Measurements from ENCODE around the gene RHBDD1.

Gene RHBDD1

DNA sequence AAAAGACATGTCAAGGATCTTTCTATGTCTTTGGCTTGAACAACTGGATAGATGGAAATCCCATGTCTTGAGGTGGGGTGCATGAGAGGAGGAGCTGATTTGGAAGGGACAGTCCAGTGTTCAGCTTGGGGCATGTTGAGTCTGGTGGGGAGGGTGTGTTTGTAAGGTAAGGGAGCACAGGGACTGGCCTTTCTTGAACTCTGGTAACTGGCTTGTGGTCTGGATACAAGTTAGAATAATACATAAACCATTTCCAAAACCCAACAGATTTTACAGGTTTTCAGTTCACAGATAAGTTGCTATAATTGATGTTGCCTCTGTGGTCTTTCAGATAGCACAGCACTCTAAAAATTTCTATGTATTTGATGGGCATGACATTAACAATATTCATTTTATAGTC lies 24.2 kb downstream of the RHBDD1 start:
- Histone ChIP-seq H3K9me2 (ENCODE audit: low read depth, low read length) (no peaks in the 10 kb centered on the region), H3K9ac (ENCODE audit: low read length) (no peak overlapping the region), H3F3A (ENCODE audit: insufficient read depth, low read length) (no peaks in the 10 kb centered on the region), H3K4me2 (ENCODE audit: low read length) (no peak overlapping the region), H3K4me1 (ENCODE audit: insufficient read depth, low read length, severe bottlenecking) (peaks cover 6% of the 10 kb centered on the region), H3K36me3 (ENCODE audit: insufficient read depth, low read length) (peaks cover 7% of the 10 kb centered on the region; the same call in 1 of the 2 replicates), H2AFZ (ENCODE audit: low read length) (no peak overlapping the region), H3K4me3 (ENCODE audit: low read depth, low read length, poor library complexity, severe bottlenecking) (no peak overlapping the region), H3K9me3 (ENCODE audit: low read length) (no peaks in the 10 kb centered on the region), H3K79me2 (ENCODE audit: insufficient read depth, low read length) (no peaks in the 10 kb centered on the region), H3K27me3 (ENCODE audit: insufficient read depth, low read length) (no peaks in the 10 kb centered on the region), H4K20me1 (ENCODE audit: insufficient read depth, low read length) (no peaks in the 10 kb centered on the region), H3K27ac (ENCODE audit: low read depth, low read length, poor library complexity, severe bottlenecking) (no peak overlapping the region)
- TF ChIP-seq, protein P1, sequence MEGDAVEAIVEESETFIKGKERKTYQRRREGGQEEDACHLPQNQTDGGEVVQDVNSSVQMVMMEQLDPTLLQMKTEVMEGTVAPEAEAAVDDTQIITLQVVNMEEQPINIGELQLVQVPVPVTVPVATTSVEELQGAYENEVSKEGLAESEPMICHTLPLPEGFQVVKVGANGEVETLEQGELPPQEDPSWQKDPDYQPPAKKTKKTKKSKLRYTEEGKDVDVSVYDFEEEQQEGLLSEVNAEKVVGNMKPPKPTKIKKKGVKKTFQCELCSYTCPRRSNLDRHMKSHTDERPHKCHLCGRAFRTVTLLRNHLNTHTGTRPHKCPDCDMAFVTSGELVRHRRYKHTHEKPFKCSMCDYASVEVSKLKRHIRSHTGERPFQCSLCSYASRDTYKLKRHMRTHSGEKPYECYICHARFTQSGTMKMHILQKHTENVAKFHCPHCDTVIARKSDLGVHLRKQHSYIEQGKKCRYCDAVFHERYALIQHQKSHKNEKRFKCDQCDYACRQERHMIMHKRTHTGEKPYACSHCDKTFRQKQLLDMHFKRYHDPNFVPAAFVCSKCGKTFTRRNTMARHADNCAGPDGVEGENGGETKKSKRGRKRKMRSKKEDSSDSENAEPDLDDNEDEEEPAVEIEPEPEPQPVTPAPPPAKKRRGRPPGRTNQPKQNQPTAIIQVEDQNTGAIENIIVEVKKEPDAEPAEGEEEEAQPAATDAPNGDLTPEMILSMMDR (IDR thresholded peaks at IDR 0.05; ENCODE audit: low read length), result no peak
- TF ChIP-seq EZH2 (IDR thresholded peaks at IDR 0.05; ENCODE audit: borderline replicate concordance, low read length), result no peak

GRCh38 chr2:226862623-226863022 lies 26.8 kb downstream of the RHBDD1 start:
- Histone ChIP-seq H3K4me2 (ENCODE audit: low read length) (no peak overlapping the region), H3K36me3 (ENCODE audit: insufficient read depth, low read length) (peaks cover 25% of the 10 kb centered on the region)

GRCh38 chr2:226865273-226865672 lies 29.4 kb downstream of the RHBDD1 start:
- H3K9me3 ChIP-seq (ENCODE audit: low read length), result no peaks in the 10 kb centered on the region
- H2AFZ ChIP-seq (ENCODE audit: low read length), result no peak overlapping the region
- H3K27ac ChIP-seq (ENCODE audit: low read depth, low read length, poor library complexity, severe bottlenecking), result no peak overlapping the region
- no peak overlapping the region for H3K9ac ChIP-seq (ENCODE audit: low read length)
- H3K4me1 ChIP-seq (ENCODE audit: insufficient read depth, low read length, severe bottlenecking), result peaks cover 16% of the 10 kb centered on the region
- no peak for TF ChIP-seq EZH2 (IDR thresholded peaks at IDR 0.05; ENCODE audit: borderline replicate concordance, low read length)
- TF ChIP-seq, protein P1 (IDR thresholded peaks at IDR 0.05; ENCODE audit: low read length), result no peak
- peaks cover 40% of the 10 kb centered on the region for H3K36me3 ChIP-seq (ENCODE audit: insufficient read depth, low read length)
- H3K9me2 ChIP-seq (ENCODE audit: low read depth, low read length), result no peaks in the 10 kb centered on the region
- H4K20me1 ChIP-seq (ENCODE audit: insufficient read depth, low read length), result no peaks in the 10 kb centered on the region
- no peaks in the 10 kb centered on the region for H3K27me3 ChIP-seq (ENCODE audit: insufficient read depth, low read length)
- no peaks in the 10 kb centered on the region for H3K79me2 ChIP-seq (ENCODE audit: insufficient read depth, low read length)
- no peak overlapping the region for H3K4me2 ChIP-seq (ENCODE audit: low read length)
- H3K4me3 ChIP-seq (ENCODE audit: low read depth, low read length, poor library complexity, severe bottlenecking), result no peak overlapping the region
- H3F3A ChIP-seq (ENCODE audit: insufficient read depth, low read length), result no peaks in the 10 kb centered on the region

More at GRCh38 chr2:226862623-226863022, 26.8 kb downstream of the RHBDD1 start:
- Histone ChIP-seq H3K27ac (ENCODE audit: low read depth, low read length, poor library complexity, severe bottlenecking) (no peak overlapping the region), H3K4me3 (ENCODE audit: low read depth, low read length, poor library complexity, severe bottlenecking) (no peak overlapping the region), H3K9me2 (ENCODE audit: low read depth, low read length) (no peaks in the 10 kb centered on the region), H4K20me1 (ENCODE audit: insufficient read depth, low read length) (no peaks in the 10 kb centered on the region), H3K4me1 (ENCODE audit: insufficient read depth, low read length, severe bottlenecking) (peaks cover 6% of the 10 kb centered on the region), H3K27me3 (ENCODE audit: insufficient read depth, low read length) (no peaks in the 10 kb centered on the region), H3K79me2 (ENCODE audit: insufficient read depth, low read length) (no peaks in the 10 kb centered on the region), H3K9ac (ENCODE audit: low read length) (no peak overlapping the region), H3F3A (ENCODE audit: insufficient read depth, low read length) (no peaks in the 10 kb centered on the region), H3K9me3 (ENCODE audit: low read length) (no peaks in the 10 kb centered on the region), H2AFZ (ENCODE audit: low read length) (no peak overlapping the region)
- TF ChIP-seq, protein P1 (IDR thresholded peaks at IDR 0.05; ENCODE audit: low read length), result no peak
- no peak for TF ChIP-seq EZH2 (IDR thresholded peaks at IDR 0.05; ENCODE audit: borderline replicate concordance, low read length)
